Suprapubic skin (tissue), 3 donors: ENCODE results near the gene NAALADL2.

Experiments used
- CTCF ChIP-seq, 2 donors: fragments of 200-600 bp in 1 of 2; fragments of 450-650 bp in 1 of 2; sonication (generic) in 1 of 2; IDR thresholded peaks; one replicate each; pipeline ENCODE4 v1.5.1; 2016 to 2019; ENCODE audit warnings: antibody characterized with exemption in 2 of 2, mild to moderate bottlenecking in 1 of 2, moderate library complexity in 1 of 2
- POLR2A ChIP-seq, 2 donors: fragments of 450-650 bp; IDR thresholded peaks; one replicate each; pipeline ENCODE4 v1.6.1; 2017; ENCODE audit warnings: antibody characterized with exemption in 2 of 2, mild to moderate bottlenecking in 2 of 2, moderate library complexity in 2 of 2

GRCh38 chr3:175383813-175384212 is 524.7 kb downstream of the NAALADL2 start:
- no peak for TF ChIP-seq CTCF (IDR thresholded peaks at IDR 0.05)
- TF ChIP-seq POLR2A (IDR thresholded peaks at IDR 0.05), result no peak
